MM.1S (cell line): ENCODE results near the gene LRRD1.

ENCODE experiments used
- EZH2 ChIP-seq: fragments of 300-600 bp; sonication (generic); optimal IDR thresholded peaks from 2 replicates; pipeline ENCODE3; 2017; ENCODE audit warnings: low read depth, mild to moderate bottlenecking, antibody characterized with exemption, low read length, mixed read lengths
- EZH2phosphoT487 ChIP-seq: fragments of 300-600 bp; sonication (generic); IDR thresholded peaks from 2 replicates; pipeline ENCODE4 v1.6.1; 2018; ENCODE audit warnings: antibody characterized with exemption, low read length
- TF ChIP-seq, protein P1 (sequence below): fragments of 300-600 bp; sonication (generic); IDR thresholded peaks from 2 replicates; pipeline ENCODE4 v1.5.1; 2016; ENCODE audit warnings: antibody characterized with exemption, low read length, mixed read lengths

DNA sequence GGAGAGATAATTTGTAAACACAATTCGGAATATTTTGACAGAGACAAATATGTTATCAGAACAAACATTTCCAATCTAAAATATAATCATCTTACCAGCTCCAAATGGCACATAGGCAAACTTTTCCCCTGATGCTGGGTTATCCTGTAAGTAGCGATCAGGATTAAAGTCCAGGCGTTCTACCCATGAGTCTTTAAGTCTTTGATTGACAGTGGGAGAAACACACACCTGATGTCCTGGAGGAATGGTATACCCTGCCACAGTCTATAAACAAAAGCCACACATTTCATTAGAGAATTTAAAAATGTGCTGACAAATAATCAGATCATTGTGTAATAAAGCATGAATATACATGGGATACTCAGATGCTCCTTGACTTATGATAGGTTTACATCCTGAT is 62.0 kb downstream of the LRRD1 start:
- TF ChIP-seq, protein P1, sequence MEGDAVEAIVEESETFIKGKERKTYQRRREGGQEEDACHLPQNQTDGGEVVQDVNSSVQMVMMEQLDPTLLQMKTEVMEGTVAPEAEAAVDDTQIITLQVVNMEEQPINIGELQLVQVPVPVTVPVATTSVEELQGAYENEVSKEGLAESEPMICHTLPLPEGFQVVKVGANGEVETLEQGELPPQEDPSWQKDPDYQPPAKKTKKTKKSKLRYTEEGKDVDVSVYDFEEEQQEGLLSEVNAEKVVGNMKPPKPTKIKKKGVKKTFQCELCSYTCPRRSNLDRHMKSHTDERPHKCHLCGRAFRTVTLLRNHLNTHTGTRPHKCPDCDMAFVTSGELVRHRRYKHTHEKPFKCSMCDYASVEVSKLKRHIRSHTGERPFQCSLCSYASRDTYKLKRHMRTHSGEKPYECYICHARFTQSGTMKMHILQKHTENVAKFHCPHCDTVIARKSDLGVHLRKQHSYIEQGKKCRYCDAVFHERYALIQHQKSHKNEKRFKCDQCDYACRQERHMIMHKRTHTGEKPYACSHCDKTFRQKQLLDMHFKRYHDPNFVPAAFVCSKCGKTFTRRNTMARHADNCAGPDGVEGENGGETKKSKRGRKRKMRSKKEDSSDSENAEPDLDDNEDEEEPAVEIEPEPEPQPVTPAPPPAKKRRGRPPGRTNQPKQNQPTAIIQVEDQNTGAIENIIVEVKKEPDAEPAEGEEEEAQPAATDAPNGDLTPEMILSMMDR = no peak
- no peak for TF ChIP-seq EZH2
- TF ChIP-seq EZH2phosphoT487 = no peak
